Uterus (tissue), 2 donors: Measurements from ENCODE around the gene LAMB4.

Source experiments
- CTCF ChIP-seq, 4 experiments: fragments of 200-600 bp in 2 of 4; fragments of 450-650 bp in 2 of 4; sonication (generic) in 2 of 4; IDR thresholded peaks; one replicate each; pipeline ENCODE4 v1.5.1; 2016 to 2019; ENCODE audit warnings: antibody characterized with exemption in 4 of 4, mild to moderate bottlenecking in 2 of 4, moderate library complexity in 1 of 4
- POLR2A ChIP-seq, 2 donors: fragments of 450-650 bp; IDR thresholded peaks; one replicate each; pipeline ENCODE4 v1.6.1; 2016; ENCODE audit warnings: antibody characterized with exemption in 2 of 2, mild to moderate bottlenecking in 1 of 2, moderate library complexity in 1 of 2

- TF ChIP-seq CTCF (IDR thresholded peaks at IDR 0.05) (no peak), POLR2A (IDR thresholded peaks at IDR 0.05) (no peak)
These were observed 103.5 kb downstream of the LAMB4 start for GRCh38 chr7:108026647-108027046.
